PC-9 (cell line): ENCODE data around the gene ATXN1.

Source experiments
- EZH2 ChIP-seq: fragments of 200-600 bp; sonication (generic); IDR thresholded peaks from 2 replicates; pipeline ENCODE4 v1.8.0; 2017; ENCODE audit warnings: antibody characterized with exemption, low read depth
- TF ChIP-seq, protein P1 (sequence below): fragments of 200-600 bp; sonication (generic); conservative IDR thresholded peaks from 2 replicates; pipeline ENCODE4 v1.6.1; 2017; ENCODE audit warnings: mixed run types, antibody characterized with exemption, mild to moderate bottlenecking, moderate library complexity

GRCh38 chr6:16665182-16665581 lies 96.1 kb downstream of the ATXN1 start:
- TF ChIP-seq, protein P1, sequence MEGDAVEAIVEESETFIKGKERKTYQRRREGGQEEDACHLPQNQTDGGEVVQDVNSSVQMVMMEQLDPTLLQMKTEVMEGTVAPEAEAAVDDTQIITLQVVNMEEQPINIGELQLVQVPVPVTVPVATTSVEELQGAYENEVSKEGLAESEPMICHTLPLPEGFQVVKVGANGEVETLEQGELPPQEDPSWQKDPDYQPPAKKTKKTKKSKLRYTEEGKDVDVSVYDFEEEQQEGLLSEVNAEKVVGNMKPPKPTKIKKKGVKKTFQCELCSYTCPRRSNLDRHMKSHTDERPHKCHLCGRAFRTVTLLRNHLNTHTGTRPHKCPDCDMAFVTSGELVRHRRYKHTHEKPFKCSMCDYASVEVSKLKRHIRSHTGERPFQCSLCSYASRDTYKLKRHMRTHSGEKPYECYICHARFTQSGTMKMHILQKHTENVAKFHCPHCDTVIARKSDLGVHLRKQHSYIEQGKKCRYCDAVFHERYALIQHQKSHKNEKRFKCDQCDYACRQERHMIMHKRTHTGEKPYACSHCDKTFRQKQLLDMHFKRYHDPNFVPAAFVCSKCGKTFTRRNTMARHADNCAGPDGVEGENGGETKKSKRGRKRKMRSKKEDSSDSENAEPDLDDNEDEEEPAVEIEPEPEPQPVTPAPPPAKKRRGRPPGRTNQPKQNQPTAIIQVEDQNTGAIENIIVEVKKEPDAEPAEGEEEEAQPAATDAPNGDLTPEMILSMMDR = no peak
- no peak for TF ChIP-seq EZH2
